ENCODE data around the gene LYRM2.

Gene LYRM2

DNA sequence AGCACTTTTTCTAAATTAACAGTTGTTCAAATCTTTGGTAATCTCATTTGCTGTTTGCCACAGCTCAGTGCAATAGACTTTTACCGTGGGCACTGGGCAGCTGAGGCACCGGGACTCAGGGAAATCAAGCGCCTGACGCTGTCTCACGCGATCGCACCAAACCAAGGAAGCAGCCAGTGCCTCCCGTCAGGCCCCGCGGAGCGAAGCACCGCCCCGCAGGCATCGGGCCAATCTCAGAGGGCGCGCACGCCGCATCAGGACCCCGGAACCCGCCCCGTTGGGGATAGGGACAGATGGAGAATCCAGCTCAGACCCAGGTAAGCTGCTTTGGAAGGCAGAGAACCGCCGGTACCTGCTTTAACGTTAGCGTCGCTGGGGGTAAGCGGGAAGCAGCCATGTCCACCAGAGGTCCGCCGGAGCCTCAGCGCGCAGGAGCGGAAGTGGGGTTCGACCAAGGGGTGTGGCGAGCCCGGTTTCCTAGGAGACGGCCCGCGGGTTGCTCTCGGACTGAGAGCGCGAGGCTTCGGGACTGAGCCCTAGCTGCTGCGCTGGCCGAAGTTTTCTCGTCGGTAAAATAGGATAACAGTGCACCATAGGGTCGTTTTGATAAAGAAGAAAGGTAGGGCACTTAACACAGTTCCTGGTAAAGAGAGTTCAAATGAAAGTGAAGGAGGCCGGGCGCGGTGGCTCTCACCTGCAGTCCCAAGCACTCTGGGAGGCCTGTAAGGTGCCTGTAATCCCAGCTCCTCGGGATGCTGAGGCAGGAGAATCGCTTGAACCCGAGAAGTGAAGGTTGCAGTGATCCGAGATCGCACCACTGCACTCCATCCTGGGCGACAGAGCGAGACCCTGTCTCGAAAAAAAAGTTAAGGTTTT lies at the start of gene LYRM2:
Gene LYRM2 (minus strand): TSS at position 428 of the 876 bp plus-strand sequence. CDS start 31 bp downstream, at position 397.
- peak; percentile 90 for DNase-seq

DNA sequence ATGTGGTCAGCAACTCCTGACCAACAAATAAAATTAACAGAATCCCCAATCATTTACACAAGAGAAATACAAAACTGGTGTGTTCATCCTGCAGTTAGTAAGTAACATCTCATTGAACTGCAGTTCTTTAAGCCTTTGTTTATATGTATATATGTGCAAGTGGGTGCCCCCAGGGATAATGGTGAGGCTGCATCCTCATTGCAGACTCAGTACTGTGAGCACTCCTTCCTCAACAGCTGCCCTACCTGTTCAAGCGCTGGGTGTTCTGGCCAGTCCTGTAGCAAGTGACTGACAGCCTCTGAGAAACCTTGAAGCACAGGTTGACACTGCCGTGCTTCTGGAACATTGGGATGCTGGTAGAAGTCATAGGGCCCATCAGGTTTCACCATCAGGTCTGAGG lies 49.8 kb upstream of the LYRM2 start:
- DNase-seq: no peak

DNA sequence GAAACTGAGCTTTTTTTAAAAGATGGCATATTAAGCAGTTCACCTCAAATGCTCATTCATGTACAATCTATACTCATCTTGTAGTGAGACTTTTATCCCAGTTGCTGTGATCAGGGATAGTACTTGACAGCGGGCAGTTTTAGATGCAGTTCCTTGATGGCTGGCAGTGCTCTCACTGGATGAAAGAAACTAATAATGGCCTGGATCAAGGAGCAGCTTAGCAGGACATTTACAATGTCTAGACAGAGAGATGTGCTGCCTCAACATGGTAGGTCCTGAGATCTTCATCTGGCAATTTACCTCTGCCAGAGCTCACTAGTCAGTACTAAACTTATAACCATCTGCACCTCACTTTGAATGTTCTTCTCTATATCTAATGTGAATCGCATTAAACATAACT lies 46.8 kb upstream of the LYRM2 start:
- DNase-seq: no peak

GRCh38 chr6:89682991-89683390 lies 44.4 kb upstream of the LYRM2 start:
- no peak for DNase-seq

- DNase-seq: no peak
These were observed 43.5 kb upstream of the LYRM2 start for GRCh38 chr6:89681983-89682564.

DNA sequence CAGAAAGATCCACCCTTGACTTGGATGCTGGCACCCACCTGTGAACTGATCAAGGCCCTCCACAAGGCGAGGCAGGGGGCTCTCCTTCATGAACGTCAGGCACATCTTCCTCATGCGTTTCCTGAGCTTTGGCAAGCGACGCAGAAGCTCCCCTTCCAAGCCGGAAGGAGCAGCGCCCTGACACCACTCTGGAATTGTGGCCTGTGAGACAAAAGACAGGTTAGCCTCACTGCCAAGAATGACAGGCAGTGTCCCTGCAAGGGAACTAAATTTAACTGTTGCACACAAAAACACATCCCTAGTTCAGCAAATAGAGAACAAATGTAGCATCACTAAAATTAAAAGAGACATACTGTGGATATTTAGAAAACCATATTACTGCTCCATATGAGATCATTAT lies 42.0 kb upstream of the LYRM2 start:
- DNase-seq: no peak

- DNase-seq: no peak
These were observed 41.6 kb upstream of the LYRM2 start for GRCh38 chr6:89680150-89680549.

- DNase-seq: no peak
These were observed 40.9 kb upstream of the LYRM2 start for GRCh38 chr6:89679215-89680120.

GRCh38 chr6:89678531-89678930 lies 40.0 kb upstream of the LYRM2 start:
- DNase-seq: no peak

DNA sequence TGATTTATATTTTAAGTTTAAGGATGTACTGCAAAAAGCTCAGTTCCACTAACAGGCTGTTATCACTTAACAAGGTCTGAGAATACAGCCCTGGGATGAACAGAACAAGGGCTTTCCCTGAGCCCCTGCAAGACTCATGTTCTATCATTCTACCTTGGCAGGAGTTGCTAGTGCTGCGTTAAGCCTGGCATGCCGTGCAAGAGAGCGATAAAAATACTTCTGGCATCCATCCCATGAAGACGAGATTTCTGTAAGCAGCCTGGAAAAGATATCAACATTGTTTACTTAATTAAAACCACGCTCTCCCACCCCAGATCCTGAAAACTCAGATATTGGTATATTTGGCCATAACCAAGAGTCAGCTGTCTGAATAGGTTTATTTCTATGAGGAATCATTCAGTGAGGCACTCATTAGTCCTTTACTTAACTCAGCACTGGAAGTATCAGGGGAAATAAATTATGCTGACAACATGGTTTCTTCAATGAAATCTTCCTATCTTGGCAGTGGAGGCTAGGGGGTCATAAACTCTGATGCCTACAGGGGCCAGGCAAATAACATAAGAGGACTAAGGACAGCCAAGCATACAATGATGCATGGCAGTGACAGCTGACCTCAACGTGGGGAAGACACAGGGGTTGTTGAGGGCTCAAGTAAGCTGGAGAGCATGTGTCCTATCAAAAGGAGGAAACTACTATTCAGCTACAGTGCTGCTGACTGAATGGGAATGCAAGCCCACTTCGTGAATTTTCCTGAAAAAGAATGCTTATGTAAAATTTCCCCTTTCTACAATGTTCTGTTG lies 37.6 kb upstream of the LYRM2 start:
- DNase-seq: no peak

DNA sequence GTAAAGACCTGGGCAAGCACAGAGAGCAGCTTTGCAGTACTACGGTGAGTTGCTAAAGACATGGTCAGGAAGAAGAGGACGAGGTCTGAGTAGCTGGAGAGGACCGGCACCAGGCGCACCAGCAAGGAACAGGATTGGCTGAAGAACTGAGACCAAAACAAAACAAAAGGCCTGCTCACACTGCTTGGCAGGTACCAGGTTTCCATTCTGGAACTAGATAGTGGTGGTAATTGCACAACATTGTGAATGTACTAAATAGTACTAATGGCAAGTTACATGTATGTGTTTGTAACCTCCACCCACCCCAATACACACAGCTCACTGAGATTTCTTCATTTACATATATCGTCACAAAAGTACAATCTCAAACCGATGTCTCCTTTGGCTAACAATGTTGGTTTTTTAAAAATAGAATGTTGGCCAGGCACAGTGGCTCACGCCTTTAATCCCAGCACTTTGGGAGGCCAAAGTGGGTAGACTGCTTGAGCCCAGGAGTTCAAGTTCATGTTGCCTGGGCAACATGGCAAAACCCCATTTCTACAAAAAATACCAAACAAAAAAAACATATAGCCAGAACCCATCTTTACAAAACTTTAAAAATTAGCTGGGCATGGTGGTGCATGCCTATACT lies 32.5 kb upstream of the LYRM2 start:
- DNase-seq: no peak

DNA sequence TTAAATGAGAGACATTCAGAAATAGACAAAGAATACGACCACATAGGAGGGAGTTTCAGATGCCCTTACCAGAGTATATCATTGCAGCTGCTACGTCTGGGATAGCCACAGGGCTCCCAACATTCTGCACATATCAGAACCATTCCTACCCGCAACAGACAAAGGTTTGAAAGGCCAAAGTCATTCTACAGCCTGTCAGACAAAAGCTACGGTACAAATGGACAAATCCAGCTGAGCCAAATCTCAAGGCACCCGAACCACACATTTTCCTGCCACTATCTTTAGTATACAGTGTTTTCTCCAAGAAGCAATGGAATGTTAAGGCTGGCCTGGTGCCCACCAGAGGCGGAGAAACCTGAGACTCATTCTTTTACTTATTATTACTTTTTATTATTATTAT lies 30.5 kb upstream of the LYRM2 start:
- DNase-seq: no peak

DNA sequence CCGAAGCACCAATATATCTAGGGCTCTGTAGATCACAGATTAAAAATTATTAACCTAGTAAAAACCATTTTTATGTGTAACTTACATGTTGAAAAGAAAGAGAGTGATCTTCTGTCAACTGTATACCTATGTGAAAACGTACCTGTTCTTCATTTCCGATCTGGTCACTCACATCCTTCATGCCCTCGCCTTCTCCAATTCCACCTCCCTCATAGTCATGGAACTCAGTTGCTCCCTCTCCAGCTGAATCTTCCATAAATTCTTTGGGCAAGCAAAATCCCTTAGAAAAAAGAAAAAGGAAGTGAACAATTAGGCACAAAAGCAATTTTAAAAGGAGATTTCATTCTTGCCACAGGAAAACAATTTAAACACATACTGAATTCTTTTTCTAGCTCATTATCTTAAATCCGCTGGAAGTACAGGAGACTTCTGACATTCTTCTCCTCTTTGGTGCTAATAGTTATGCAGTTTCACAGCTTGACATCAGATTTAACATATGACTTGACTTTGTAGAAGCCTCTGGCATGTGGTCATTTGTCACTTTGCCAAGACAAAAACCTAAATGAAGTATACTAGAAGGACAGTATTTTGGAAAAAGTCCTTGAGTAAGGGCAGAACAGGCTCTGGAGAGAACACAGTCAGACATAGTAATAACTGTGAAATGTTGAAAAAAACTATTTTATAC lies 29.5 kb upstream of the LYRM2 start:
- DNase-seq: no peak

DNA sequence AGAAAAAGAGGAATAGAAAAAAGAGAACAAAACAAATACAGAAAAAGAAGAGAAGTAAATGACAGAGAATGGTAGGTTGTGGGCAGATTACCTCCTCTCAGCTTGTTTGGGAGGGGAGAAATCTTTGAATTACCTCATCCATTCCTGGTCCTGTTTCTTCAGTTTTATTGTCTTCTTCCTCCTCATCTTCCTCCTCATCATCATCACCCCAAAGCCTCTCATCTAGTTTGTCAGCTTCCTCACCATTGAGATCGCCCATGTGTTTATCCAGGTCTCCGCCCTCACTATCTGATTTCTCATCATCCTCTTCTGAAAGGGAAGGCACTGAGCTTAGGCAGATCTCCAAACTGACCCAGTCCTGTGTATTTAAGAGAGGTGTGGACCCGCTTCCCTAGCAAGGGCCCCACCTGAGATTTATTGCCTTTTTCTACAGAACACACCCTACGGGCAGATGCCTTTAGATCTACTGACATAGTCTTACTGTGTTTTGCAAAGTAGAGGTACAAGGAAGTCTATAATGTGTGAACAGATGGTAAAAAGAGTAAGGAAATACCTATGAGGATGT lies 24.2 kb upstream of the LYRM2 start:
- DNase-seq: no peak

- DNase-seq: no peak
These were observed 23.0 kb upstream of the LYRM2 start for GRCh38 chr6:89661559-89661958.

DNA sequence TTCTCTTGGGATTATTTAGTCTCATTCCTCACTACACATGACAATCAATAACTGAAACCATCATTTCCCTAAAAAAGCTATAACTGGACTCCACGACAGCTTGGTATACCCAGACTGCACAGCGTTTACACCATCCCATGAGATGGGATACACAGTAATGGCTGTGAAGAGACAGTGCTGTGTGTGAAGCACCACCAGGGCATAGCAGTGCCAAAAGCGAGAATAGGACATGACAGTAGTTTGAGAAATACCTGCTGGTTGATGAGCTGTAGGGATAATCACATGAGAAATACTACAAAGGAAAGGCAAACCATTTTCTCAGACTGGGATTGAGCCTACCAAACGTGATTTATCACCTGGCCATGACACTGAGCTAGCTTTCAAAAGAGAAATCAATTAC lies 22.4 kb upstream of the LYRM2 start:
- no peak for DNase-seq

- no peak for DNase-seq
These were observed 19.1 kb upstream of the LYRM2 start for GRCh38 chr6:89657445-89658158.

GRCh38 chr6:89655122-89655521 lies 16.6 kb upstream of the LYRM2 start:
- no peak for DNase-seq

GRCh38 chr6:89650579-89650978 lies 12.0 kb upstream of the LYRM2 start:
- no peak for DNase-seq

DNA sequence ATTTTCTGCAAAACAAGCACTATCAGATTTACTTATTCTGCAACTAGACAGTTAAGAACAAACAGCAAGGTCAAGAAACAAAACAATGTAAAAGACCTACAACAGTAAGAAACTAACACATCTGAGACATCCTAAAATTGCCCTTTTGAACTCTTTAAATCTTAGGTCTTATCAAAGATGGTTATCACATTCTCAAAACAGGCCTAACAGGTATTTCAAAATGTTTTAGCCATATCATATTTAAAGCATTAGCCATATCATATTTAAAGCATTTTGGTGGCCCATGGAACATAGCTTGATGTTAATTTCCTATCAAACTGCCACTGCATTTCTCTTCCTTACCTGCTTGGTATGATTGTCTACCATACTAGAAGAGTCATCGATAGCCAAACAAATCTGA lies 11.1 kb upstream of the LYRM2 start:
- no peak for DNase-seq

GRCh38 chr6:89644864-89645263 lies 6.3 kb upstream of the LYRM2 start:
- DNase-seq: no peak
